OCI-LY1 (cell line): ENCODE data around the gene SLC35F4.

ENCODE experiments used
- EZH2 ChIP-seq: fragments of 200-600 bp; sonication (generic), shearing (Covaris generic); IDR thresholded peaks from 2 replicates; pipeline ENCODE4 v1.8.0; 2017; ENCODE audit warnings: borderline replicate concordance, mixed run types, mild to moderate bottlenecking, antibody characterized with exemption, low read length, moderate library complexity, mixed read lengths
- TF ChIP-seq, protein P1 (sequence below): fragments of 200-600 bp; sonication (generic), shearing (Covaris generic); IDR thresholded peaks from 2 replicates; pipeline ENCODE4 v1.5.1; 2017; ENCODE audit warnings: mild to moderate bottlenecking, antibody characterized with exemption, low read length, moderate library complexity, mixed read lengths

GRCh38 chr14:57549765-57550420 is 316.0 kb downstream of the SLC35F4 start:
- TF ChIP-seq, protein P1, sequence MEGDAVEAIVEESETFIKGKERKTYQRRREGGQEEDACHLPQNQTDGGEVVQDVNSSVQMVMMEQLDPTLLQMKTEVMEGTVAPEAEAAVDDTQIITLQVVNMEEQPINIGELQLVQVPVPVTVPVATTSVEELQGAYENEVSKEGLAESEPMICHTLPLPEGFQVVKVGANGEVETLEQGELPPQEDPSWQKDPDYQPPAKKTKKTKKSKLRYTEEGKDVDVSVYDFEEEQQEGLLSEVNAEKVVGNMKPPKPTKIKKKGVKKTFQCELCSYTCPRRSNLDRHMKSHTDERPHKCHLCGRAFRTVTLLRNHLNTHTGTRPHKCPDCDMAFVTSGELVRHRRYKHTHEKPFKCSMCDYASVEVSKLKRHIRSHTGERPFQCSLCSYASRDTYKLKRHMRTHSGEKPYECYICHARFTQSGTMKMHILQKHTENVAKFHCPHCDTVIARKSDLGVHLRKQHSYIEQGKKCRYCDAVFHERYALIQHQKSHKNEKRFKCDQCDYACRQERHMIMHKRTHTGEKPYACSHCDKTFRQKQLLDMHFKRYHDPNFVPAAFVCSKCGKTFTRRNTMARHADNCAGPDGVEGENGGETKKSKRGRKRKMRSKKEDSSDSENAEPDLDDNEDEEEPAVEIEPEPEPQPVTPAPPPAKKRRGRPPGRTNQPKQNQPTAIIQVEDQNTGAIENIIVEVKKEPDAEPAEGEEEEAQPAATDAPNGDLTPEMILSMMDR = no peak
- TF ChIP-seq EZH2 = no peak
